H1 (cell line): ENCODE results near the gene SERGEF. TPM values are rescaled to one million over a fixed set of nuclear protein-coding genes. Genes with fewer than 3 reads are reported as not detected.

Source experiments
- CTCF ChIA-PET: fragments of 300-600 bp; sonication (Branson Sonifier 250); formaldehyde crosslinking; loops from one replicate; lab custom pipeline; 2021; ENCODE audit not compliant: partially characterized antibody; lab: Charles Lee
- POLR2A ChIA-PET: fragments of 300-600 bp; sonication (Branson Sonifier 250); formaldehyde crosslinking; loops from one replicate; lab custom pipeline; 2021; ENCODE audit warnings: inconsistent platforms; ENCODE audit not compliant: partially characterized antibody; lab: Charles Lee
- DNase-seq, 2 experiments: peaks; one replicate each; pipeline versions ENCODE4 v3.0.0 to v3.0.0-alpha.2; 2010 to 2022; ENCODE audit warnings: low spot score in 2 of 2, low read depth in 1 of 2, mixed read lengths in 1 of 2
- FAIRE-seq: peaks from 2 replicates; lab custom pipeline; 2011; peaks lifted over from hg19 to GRCh38; lab: Jason Lieb, UNC
- H2AFZ ChIP-seq: 2 replicates; pipeline ENCODE4 v1.8.1; 2012; ENCODE audit warnings: low read length, inconsistent platforms
- H2AK5ac ChIP-seq: 2 replicates; pipeline ENCODE4 v1.6.1; 2013; ENCODE audit warnings: low read depth, low read length
- H2BK120ac ChIP-seq: replicated peaks from 2 replicates; pipeline ENCODE3; 2013; ENCODE audit warnings: low read depth, low read length, inconsistent platforms
- H2BK12ac ChIP-seq: 2 replicates; pipeline ENCODE4 v1.6.1; 2013; ENCODE audit warnings: low read depth, low read length
- H2BK15ac ChIP-seq: 2 replicates; pipeline ENCODE4 v1.6.1; 2013; ENCODE audit warnings: low read length
- H2BK20ac ChIP-seq: 2 replicates; pipeline ENCODE4 v1.6.1; 2013; ENCODE audit warnings: low read length
- H2BK5ac ChIP-seq: 2 replicates; pipeline ENCODE4 v1.6.1; 2013; ENCODE audit warnings: low read depth, low read length
- H3K14ac ChIP-seq: 2 replicates; pipeline ENCODE4 v1.6.1; 2013; ENCODE audit warnings: inconsistent platforms; ENCODE audit not compliant: insufficient read length
- H3K18ac ChIP-seq: 2 replicates; pipeline ENCODE4 v1.6.1; 2013; ENCODE audit warnings: low read length; ENCODE audit errors: extremely low read depth
- H3K23ac ChIP-seq: 2 replicates; pipeline ENCODE4 v1.6.1; 2013; ENCODE audit warnings: inconsistent platforms; ENCODE audit not compliant: insufficient read length
- H3K23me2 ChIP-seq: 2 replicates; pipeline ENCODE4 v1.6.1; 2013; ENCODE audit warnings: low read depth, low read length
- H3K27ac ChIP-seq: 2 replicates; pipeline ENCODE4 v1.6.1; 2011; ENCODE audit warnings: low read depth, low read length, inconsistent platforms
- H3K27me3 ChIP-seq, 4 experiments: replicated peaks in 1 of 4; 1 replicate in 1 of 4; 2 replicates in 3 of 4; pipeline versions ENCODE4 v1.6.1 to v1.8.1; 2011 to 2013; ENCODE audit warnings: low read length in 3 of 4, mild to moderate bottlenecking in 3 of 4, inconsistent platforms in 2 of 4, mixed read lengths in 2 of 4, moderate library complexity in 1 of 4; ENCODE audit not compliant: control insufficient read depth in 3 of 4, insufficient read depth in 3 of 4; ENCODE audit errors: extremely low read depth in 1 of 4
- H3K36me3 ChIP-seq, 4 experiments: 2 replicates each; pipeline versions ENCODE4 v1.6.1 to v1.8.1; 2011 to 2013; ENCODE audit warnings: mild to moderate bottlenecking in 4 of 4, low read length in 3 of 4, moderate library complexity in 2 of 4, control low read depth in 1 of 4, inconsistent platforms in 1 of 4; ENCODE audit not compliant: insufficient read depth in 4 of 4, control insufficient read depth in 2 of 4
- H3K4ac ChIP-seq: replicated peaks from 2 replicates; pipeline ENCODE3; 2013; ENCODE audit warnings: low read length, low read depth, mixed read lengths, inconsistent platforms; ENCODE audit not compliant: insufficient read length
- H3K4me1 ChIP-seq, 4 experiments: replicated peaks in 1 of 4; 1 replicate in 1 of 4; 2 replicates in 3 of 4; pipeline versions ENCODE4 v1.6.1 to v1.8.1; 2011 to 2013; ENCODE audit warnings: low read length in 3 of 4, inconsistent platforms in 2 of 4, mixed read lengths in 1 of 4; ENCODE audit not compliant: insufficient read depth in 4 of 4, control insufficient read depth in 3 of 4
- H3K4me2 ChIP-seq, 2 experiments: 2 replicates each; pipeline versions ENCODE4 v1.6.1 to v1.8.1; 2011 to 2013; ENCODE audit warnings: low read depth in 2 of 2, low read length in 2 of 2, control low read depth in 1 of 2, inconsistent platforms in 1 of 2, mild to moderate bottlenecking in 1 of 2; ENCODE audit not compliant: insufficient read depth in 1 of 2
- H3K4me3 ChIP-seq, 4 experiments: fragments of 200-600, 300-600 bp in 1 of 4; sonication (generic), shearing (Covaris generic), sonication (Bioruptor Twin) in 1 of 4; 2 replicates each; pipeline versions ENCODE4 v1.5.1 to v1.8.1; 2011 to 2016; ENCODE audit warnings: low read length in 4 of 4, low read depth in 3 of 4, control low read depth in 2 of 4, inconsistent platforms in 2 of 4, mild to moderate bottlenecking in 2 of 4, mixed read lengths in 1 of 4, moderate library complexity in 1 of 4; ENCODE audit not compliant: insufficient read depth in 2 of 4; ENCODE audit errors: extremely low read depth in 1 of 4
- H3K56ac ChIP-seq: replicated peaks from 2 replicates; pipeline ENCODE3; 2013; ENCODE audit warnings: low read depth, mild to moderate bottlenecking, mixed read lengths, low read length, inconsistent platforms; ENCODE audit not compliant: insufficient read length
- H3K79me1 ChIP-seq: 2 replicates; pipeline ENCODE4 v1.6.1; 2013; ENCODE audit warnings: low read depth, low read length, control low read depth
- H3K79me2 ChIP-seq, 2 experiments: 2 replicates each; pipeline versions ENCODE4 v1.6.1 to v1.8.1; 2012 to 2013; ENCODE audit warnings: low read length in 2 of 2, mild to moderate bottlenecking in 2 of 2, inconsistent platforms in 1 of 2; ENCODE audit not compliant: insufficient read depth in 2 of 2, control insufficient read depth in 1 of 2
- H3K9ac ChIP-seq, 4 experiments: replicated peaks in 1 of 4; 1 replicate in 1 of 4; 2 replicates in 3 of 4; pipeline versions ENCODE4 v1.6.1 to v1.8.1; 2011 to 2013; ENCODE audit warnings: low read depth in 3 of 4, low read length in 3 of 4, control low read depth in 2 of 4, mild to moderate bottlenecking in 2 of 4, moderate library complexity in 2 of 4, inconsistent platforms in 1 of 4; ENCODE audit errors: extremely low read depth in 1 of 4
- H3K9me3 ChIP-seq, 2 experiments: 2 replicates each; pipeline versions ENCODE4 v1.6.1 to v1.8.1; 2012 to 2013; ENCODE audit warnings: mild to moderate bottlenecking in 2 of 2, moderate library complexity in 2 of 2, control low read depth in 1 of 2, inconsistent platforms in 1 of 2, low read depth in 1 of 2, low read length in 1 of 2, mixed read lengths in 1 of 2; ENCODE audit not compliant: insufficient read depth in 2 of 2
- H4K20me1 ChIP-seq, 2 experiments: replicated peaks in 1 of 2; 2 replicates each; pipeline versions ENCODE3 to v1.8.1; 2011 to 2013; ENCODE audit warnings: inconsistent platforms in 2 of 2, low read length in 2 of 2, mild to moderate bottlenecking in 1 of 2; ENCODE audit not compliant: insufficient read depth in 2 of 2, control insufficient read depth in 1 of 2
- H4K5ac ChIP-seq: 2 replicates; pipeline ENCODE4 v1.6.1; 2013; ENCODE audit warnings: low read length, low read depth, mixed read lengths, inconsistent platforms; ENCODE audit not compliant: insufficient read length
- H4K8ac ChIP-seq: 2 replicates; pipeline ENCODE4 v1.8.0; 2013; ENCODE audit warnings: mild to moderate bottlenecking, moderate library complexity, low read length, inconsistent platforms; ENCODE audit not compliant: insufficient read depth; ENCODE audit errors: extremely low read depth
- H4K91ac ChIP-seq: replicated peaks from 2 replicates; pipeline ENCODE3; 2013; ENCODE audit warnings: low read length, mixed read lengths, inconsistent platforms; ENCODE audit not compliant: insufficient read length
- GABPA ChIP-seq: IDR thresholded peaks from 2 replicates; pipeline ENCODE4 v1.6.1; 2011; ENCODE audit warnings: mild to moderate bottlenecking, low read length, moderate library complexity, borderline replicate concordance; ENCODE audit not compliant: insufficient read depth
- KDM1A ChIP-seq: fragments of 200-600, 300-600 bp; sonication (generic); IDR thresholded peaks from 2 replicates; pipeline ENCODE4 v1.7.1; 2016; ENCODE audit warnings: mild to moderate bottlenecking, low read length, borderline replicate concordance
- TEAD4 ChIP-seq: IDR thresholded peaks from 2 replicates; pipeline ENCODE4 v1.6.1; 2012; ENCODE audit warnings: low read depth, low read length, inconsistent platforms, mixed read lengths
- WGBS, 2 experiments: shearing (Covaris generic) in 1 of 2; methylation state at CpG; one replicate each; pipeline versions ENCODE4 v1.1.6 to v1.1.7; 2013 to 2015; ENCODE audit warnings: low lambda C conversion rate in 2 of 2, mixed read lengths in 2 of 2, inconsistent platforms in 1 of 2, low coverage in 1 of 2, missing lambda C conversion rate in 1 of 2; ENCODE audit not compliant: insufficient replicate concordance in 2 of 2, insufficient coverage in 1 of 2, insufficient read length in 1 of 2; ENCODE audit errors: extremely low coverage in 1 of 2, missing lambda C conversion rate in 1 of 2; 5-methylcytosine and 5-hydroxymethylcytosine counted together
- polyA plus RNA-seq, 7 experiments: library from polyadenylated mRNA; depleted of rRNA in 3 of 7; stranded (reverse) in 5 of 7; unstranded in 2 of 7; fragments of >200 nt in 5 of 7; fragments of 200-250 nt in 2 of 7; gene quantifications; 1 replicate in 5 of 7; 2 replicates in 1 of 7; 4 replicates in 1 of 7; pipeline versions ENCODE4 v1.2.1 to v1.2.3, GENCODE V29; 2011 to 2013; ENCODE audit warnings: missing spikeins in 2 of 7, mixed read lengths in 2 of 7
- total RNA-seq: library from RNA; stranded (reverse); fragmentation: NEBNext Ultra II Directional; extraction: Animal tissue kit (Norgen Biotek cat#: 25700); gene quantifications from 2 replicates; pipeline ENCODE4 v1.2.1, GENCODE V29; 2021
- TF ChIP-seq, protein P1 (sequence below): IDR thresholded peaks from 2 replicates; pipeline ENCODE4 v1.6.1; 2012; ENCODE audit warnings: inconsistent platforms

The SERGEF gene
- total and polyA plus RNA-seq, 2 of the 8 experiments (the other 6 are each of a cell fraction or from before 2014, with no cell fraction given) = 16.6 to 28.8 TPM

DNA sequence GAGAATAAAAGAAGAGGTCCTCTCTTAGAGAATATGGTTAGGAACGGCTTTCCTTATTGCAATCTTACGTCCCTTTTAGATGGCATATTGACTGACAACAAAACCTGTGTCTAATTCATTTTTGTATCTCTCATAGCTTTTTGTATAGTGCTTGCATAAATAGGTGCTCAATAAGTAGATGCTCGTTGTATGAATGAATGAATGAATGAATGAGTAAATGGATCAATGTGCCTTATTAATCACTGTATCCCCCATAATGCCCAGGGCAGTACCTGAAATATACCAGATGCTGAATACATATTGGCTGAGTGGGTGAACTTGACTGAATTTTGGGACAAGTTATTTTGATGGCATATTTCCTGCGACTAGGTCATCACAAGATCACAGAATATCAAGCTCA, 97.9 kb downstream of the SERGEF start:
- H3K14ac ChIP-seq = no peak overlapping the region
- H3K9ac ChIP-seq = no peak overlapping the region
- H3K18ac ChIP-seq = no peak overlapping the region
- no peaks in the 10 kb centered on the region for H3K9me3 ChIP-seq
- CTCF ChIA-PET = interaction anchor here (0.7 to 10.4 kb wide), 7 partner anchors 8 to 155 kb away, joined by 3 to 62 read pairs (median 5); no protein-coding TSS in a partner anchor
- H3K4ac ChIP-seq = no peak overlapping the region
- no peak overlapping the region for H3K27ac ChIP-seq
- H4K8ac ChIP-seq = no peak overlapping the region
- no peak overlapping the region for H2AK5ac ChIP-seq
- no peak overlapping the region for H2BK5ac ChIP-seq
- no peak overlapping the region for H3K23ac ChIP-seq
- H4K91ac ChIP-seq = no peak overlapping the region
- no peaks in the 10 kb centered on the region for H3K27me3 ChIP-seq
- no peaks in the 10 kb centered on the region for H3K23me2 ChIP-seq
- H2AFZ ChIP-seq = no peak overlapping the region
- H3K56ac ChIP-seq = no peak overlapping the region
- no peak overlapping the region for H2BK12ac ChIP-seq
- no peaks in the 10 kb centered on the region for H4K20me1 ChIP-seq
- H4K5ac ChIP-seq = no peak overlapping the region
- TF ChIP-seq, protein P1, sequence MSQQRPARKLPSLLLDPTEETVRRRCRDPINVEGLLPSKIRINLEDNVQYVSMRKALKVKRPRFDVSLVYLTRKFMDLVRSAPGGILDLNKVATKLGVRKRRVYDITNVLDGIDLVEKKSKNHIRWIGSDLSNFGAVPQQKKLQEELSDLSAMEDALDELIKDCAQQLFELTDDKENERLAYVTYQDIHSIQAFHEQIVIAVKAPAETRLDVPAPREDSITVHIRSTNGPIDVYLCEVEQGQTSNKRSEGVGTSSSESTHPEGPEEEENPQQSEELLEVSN = no peak
- TF ChIP-seq KDM1A (no peak), GABPA (no peak), TEAD4 (no peak)
- FAIRE-seq (no peak), DNase-seq (no peak)
- peaks cover 5 to 15% (median 8%) of the 10 kb centered on the region in 4 experiments; a peak in 5 of 7 replicates for H3K4me1 ChIP-seq
- WGBS, 2 experiments = 89% methylated on average over 4 of the region's 4 CpGs; no CpG with 5 or more reads in 1 of the 2 experiments
- no peaks in the 10 kb centered on the region for H3K36me3 ChIP-seq
- no peaks in the 10 kb centered on the region for H3K79me1 ChIP-seq
- H2BK120ac ChIP-seq = no peak overlapping the region
- no peak overlapping the region for H2BK15ac ChIP-seq
- H3K4me2 ChIP-seq = no peak overlapping the region
- no peaks in the 10 kb centered on the region for H3K79me2 ChIP-seq
- H3K4me3 ChIP-seq = no peak overlapping the region
- POLR2A ChIA-PET = interaction anchor here (1.2 kb wide), 1 partner anchor 17 kb away, joined by 3 read pairs; no protein-coding TSS in a partner anchor
- no peak overlapping the region for H2BK20ac ChIP-seq
